NB4 (cell line): ENCODE measurements around the gene GJD3.

Experiments
- POLR2A ChIP-seq: IDR thresholded peaks from 2 replicates; pipeline ENCODE4 v1.6.1; 2011; ENCODE audit warnings: mild to moderate bottlenecking; ENCODE audit not compliant: insufficient read length; ENCODE audit errors: extremely low read depth
- TF ChIP-seq, protein P1 (sequence below): IDR thresholded peaks from one replicate; pipeline ENCODE4 v1.5.1; 2012; ENCODE audit warnings: low read depth, low read length
- TF ChIP-seq, protein P2 (sequence below): IDR thresholded peaks from 2 replicates; pipeline ENCODE4 v1.6.1; 2011; ENCODE audit warnings: low read depth, low read length

DNA sequence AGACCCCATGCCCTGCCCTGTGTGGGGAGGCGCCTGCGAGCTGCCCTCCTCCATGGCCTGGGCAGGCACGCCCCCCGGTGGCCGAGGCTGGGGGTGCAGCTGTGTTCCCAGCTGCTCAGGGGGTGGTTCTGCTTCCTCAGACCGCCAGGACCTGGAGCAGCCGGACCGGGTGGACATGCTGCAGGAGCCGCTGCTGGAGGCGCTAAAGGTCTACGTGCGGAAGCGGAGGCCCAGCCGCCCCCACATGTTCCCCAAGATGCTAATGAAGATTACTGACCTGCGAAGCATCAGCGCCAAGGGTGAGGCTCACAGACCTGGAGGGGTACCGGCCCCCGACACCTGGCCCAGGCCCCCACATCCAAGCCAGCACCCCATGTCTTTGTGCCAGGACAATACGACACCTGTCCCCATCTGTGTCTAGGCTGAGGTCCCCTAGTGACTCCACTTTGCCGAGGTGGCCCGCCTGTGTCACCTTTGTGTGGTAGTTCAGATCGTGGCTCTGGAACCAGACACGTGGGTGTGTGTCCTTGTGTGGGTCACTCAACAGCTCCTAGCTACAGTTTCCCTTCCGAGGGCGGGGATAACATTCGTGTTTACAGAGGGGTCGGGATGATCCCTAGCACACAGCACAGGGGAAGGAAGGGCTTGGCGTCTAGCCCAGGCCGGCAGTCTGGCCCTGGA lies 9.3 kb downstream of the GJD3 start:
- TF ChIP-seq, protein P1, sequence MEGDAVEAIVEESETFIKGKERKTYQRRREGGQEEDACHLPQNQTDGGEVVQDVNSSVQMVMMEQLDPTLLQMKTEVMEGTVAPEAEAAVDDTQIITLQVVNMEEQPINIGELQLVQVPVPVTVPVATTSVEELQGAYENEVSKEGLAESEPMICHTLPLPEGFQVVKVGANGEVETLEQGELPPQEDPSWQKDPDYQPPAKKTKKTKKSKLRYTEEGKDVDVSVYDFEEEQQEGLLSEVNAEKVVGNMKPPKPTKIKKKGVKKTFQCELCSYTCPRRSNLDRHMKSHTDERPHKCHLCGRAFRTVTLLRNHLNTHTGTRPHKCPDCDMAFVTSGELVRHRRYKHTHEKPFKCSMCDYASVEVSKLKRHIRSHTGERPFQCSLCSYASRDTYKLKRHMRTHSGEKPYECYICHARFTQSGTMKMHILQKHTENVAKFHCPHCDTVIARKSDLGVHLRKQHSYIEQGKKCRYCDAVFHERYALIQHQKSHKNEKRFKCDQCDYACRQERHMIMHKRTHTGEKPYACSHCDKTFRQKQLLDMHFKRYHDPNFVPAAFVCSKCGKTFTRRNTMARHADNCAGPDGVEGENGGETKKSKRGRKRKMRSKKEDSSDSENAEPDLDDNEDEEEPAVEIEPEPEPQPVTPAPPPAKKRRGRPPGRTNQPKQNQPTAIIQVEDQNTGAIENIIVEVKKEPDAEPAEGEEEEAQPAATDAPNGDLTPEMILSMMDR = peak; percentile 86
- TF ChIP-seq POLR2A = no peak
- TF ChIP-seq, protein P2, sequence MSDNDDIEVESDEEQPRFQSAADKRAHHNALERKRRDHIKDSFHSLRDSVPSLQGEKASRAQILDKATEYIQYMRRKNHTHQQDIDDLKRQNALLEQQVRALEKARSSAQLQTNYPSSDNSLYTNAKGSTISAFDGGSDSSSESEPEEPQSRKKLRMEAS = no peak
